ENCODE results near the gene MGAT5B. TPM values are rescaled to one million over a fixed set of nuclear protein-coding genes. Genes with fewer than 3 reads are reported as not detected.
"Not testable (repeated sequence)": the region's sequence is repeated elsewhere in the genome, so short reads cannot be mapped to it uniquely, and the experiment has no call there.

Gene MGAT5B
- total RNA-seq, 1 donor from 2014 or later, result 0.20 TPM

DNA sequence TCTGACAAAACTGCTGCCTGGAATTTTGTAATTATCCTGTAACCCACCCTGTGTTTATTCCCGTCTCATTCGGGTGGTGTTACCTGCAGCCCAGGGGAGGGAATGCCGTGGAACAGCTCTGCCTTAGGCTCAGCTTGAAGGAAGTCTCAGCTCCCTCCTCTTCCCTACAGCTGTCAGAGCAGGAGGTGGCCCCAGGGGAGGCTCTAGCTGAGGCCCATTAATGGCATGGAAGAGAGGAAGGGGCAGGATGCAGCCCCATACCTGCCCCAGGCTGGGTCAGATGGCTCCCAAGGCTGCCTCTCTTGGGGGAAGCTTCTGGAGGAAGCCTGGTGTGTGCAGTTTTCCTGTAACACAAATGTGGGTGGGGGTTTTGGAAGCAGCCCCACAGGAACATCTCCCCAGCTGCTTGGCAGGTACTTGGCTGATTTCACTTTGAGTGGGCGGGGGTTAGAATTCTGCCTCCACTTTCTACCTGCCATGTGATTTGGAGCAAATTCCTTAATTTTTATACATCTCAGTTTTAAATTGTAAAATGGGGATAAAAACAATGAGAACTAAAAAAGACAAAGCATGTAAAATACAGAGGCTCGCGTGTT lies 103.9 kb downstream of the MGAT5B start:
- H3K9me3 Mint-ChIP-seq (ENCODE audit: low read depth), result peaks cover 1% of the 10 kb centered on the region
- no peak overlapping the region for H3K27ac Mint-ChIP-seq (ENCODE audit: unreplicated experiment)
- TF ChIP-seq CTCF (IDR thresholded peaks at IDR 0.05), result no peak
- H3K27me3 Mint-ChIP-seq (ENCODE audit: low read depth), result peaks cover 63% of the 10 kb centered on the region
- no peak for DNase-seq (ENCODE audit: low spot score)
- H3K36me3 Mint-ChIP-seq (ENCODE audit: low read depth), result no peaks in the 10 kb centered on the region
- H3K4me3 Mint-ChIP-seq (ENCODE audit: unreplicated experiment), result no peak overlapping the region
- peaks cover 14% of the 10 kb centered on the region for H3K4me1 Mint-ChIP-seq (ENCODE audit: low read depth)

DNA sequence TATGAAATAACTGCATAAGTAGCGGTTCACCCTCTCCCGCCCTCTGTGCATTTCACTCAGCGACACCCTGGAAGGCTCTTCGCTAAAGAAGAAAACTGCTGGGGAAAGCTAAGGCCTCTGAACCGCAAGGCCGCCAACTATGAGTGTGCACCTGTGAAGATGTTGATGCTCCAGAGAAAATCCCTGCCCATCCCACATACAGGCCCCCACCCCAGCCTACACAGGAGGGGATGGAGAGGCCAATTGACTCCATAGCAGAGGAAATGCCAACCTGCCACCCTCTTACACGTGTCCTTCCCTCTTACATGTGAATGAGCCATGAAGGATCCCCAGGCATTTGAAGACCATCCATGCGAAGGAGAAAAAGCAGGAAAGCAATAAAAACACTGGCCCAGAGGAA lies 104.8 kb downstream of the MGAT5B start:
- Mint-ChIP-seq H3K4me3 (ENCODE audit: unreplicated experiment) (no peak overlapping the region), H3K4me1 (ENCODE audit: low read depth) (peaks cover 14% of the 10 kb centered on the region), H3K27ac (ENCODE audit: unreplicated experiment) (no peak overlapping the region), H3K27me3 (ENCODE audit: low read depth) (peaks cover 54% of the 10 kb centered on the region), H3K36me3 (ENCODE audit: low read depth) (no peaks in the 10 kb centered on the region), H3K9me3 (ENCODE audit: low read depth) (peaks cover 4% of the 10 kb centered on the region)
- TF ChIP-seq CTCF (IDR thresholded peaks at IDR 0.05), result no peak
- no peak for DNase-seq (ENCODE audit: low spot score)

GRCh38 chr17:76974721-76975120 lies 106.5 kb downstream of the MGAT5B start:
- Mint-ChIP-seq H3K27me3 (ENCODE audit: low read depth) (peaks cover 52% of the 10 kb centered on the region), H3K4me1 (ENCODE audit: low read depth) (peaks cover 2% of the 10 kb centered on the region), H3K4me3 (ENCODE audit: unreplicated experiment) (no peak overlapping the region), H3K9me3 (ENCODE audit: low read depth) (peaks cover 11% of the 10 kb centered on the region), H3K27ac (ENCODE audit: unreplicated experiment) (no peak overlapping the region), H3K36me3 (ENCODE audit: low read depth) (peaks cover 4% of the 10 kb centered on the region)
- no peak for DNase-seq (ENCODE audit: low spot score)
- TF ChIP-seq CTCF (IDR thresholded peaks at IDR 0.05), result no peak

DNA sequence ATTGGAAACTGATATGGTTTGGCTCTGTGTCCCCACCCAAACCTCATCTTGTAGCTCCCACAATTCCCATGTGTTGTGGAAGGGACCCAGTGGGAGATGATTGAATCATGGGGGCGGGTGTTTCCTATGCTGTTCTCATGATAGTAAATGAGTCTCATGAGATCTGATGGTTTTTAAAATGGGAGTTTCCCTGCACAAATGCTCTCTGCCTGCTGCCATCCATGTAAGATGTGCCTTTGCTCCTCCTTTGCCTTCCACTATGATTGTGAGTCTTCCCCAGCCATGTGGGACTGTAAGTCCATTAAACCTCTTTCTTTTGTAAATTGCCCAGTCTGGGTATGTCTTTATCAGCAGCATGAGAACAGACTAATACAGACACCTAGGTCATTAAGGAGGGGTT lies 109.8 kb downstream of the MGAT5B start:
- not testable (repeated sequence) for DNase-seq (ENCODE audit: low spot score); H3K4me1 Mint-ChIP-seq (ENCODE audit: low read depth); H3K4me3 Mint-ChIP-seq (ENCODE audit: unreplicated experiment); H3K36me3 Mint-ChIP-seq (ENCODE audit: low read depth); H3K27ac Mint-ChIP-seq (ENCODE audit: unreplicated experiment)
- Mint-ChIP-seq H3K9me3 (ENCODE audit: low read depth) (peaks cover 11% of the 10 kb centered on the region), H3K27me3 (ENCODE audit: low read depth) (peaks cover 49% of the 10 kb centered on the region)

- no peak overlapping the region for H3K4me3 Mint-ChIP-seq (ENCODE audit: unreplicated experiment)
- H3K27ac Mint-ChIP-seq (ENCODE audit: unreplicated experiment), result no peak overlapping the region
- no peak for TF ChIP-seq CTCF (IDR thresholded peaks at IDR 0.05)
- peaks cover 4% of the 10 kb centered on the region for H3K36me3 Mint-ChIP-seq (ENCODE audit: low read depth)
- no peaks in the 10 kb centered on the region for H3K4me1 Mint-ChIP-seq (ENCODE audit: low read depth)
- peaks cover 11% of the 10 kb centered on the region for H3K9me3 Mint-ChIP-seq (ENCODE audit: low read depth)
- no peak for DNase-seq (ENCODE audit: low spot score)
- peaks cover 32% of the 10 kb centered on the region for H3K27me3 Mint-ChIP-seq (ENCODE audit: low read depth)
Observed at GRCh38 chr17:76981545-76982295, 113.5 kb downstream of the MGAT5B start.

All from chondrocyte (in vitro differentiated cells).